Measurements from ENCODE around the gene EDN3.
A peak's percentile ranks its signal among the peaks of the same experiment; 100 is the strongest.

EDN3 gene

GRCh38 chr20:59300333-59301081, at the start of gene EDN3:
EDN3 (plus strand) TSS chr20:59300611; CDS start chr20:59300813, 202 bp downstream.
- no peak for DNase-seq

- DNase-seq: no peak
Measured at GRCh38 chr20:59253325-59253724, 47.1 kb upstream of the EDN3 start.

- peak in 1 of 2 donors; percentile 20 for DNase-seq
Measured at GRCh38 chr20:59253779-59254319, 46.6 kb upstream of the EDN3 start.

- no peak for DNase-seq
Measured at GRCh38 chr20:59255256-59255655, 45.2 kb upstream of the EDN3 start.

- no peak for DNase-seq
Measured at GRCh38 chr20:59258221-59258621, 42.2 kb upstream of the EDN3 start.

GRCh38 chr20:59259946-59260345, 40.5 kb upstream of the EDN3 start:
- no peak for DNase-seq

GRCh38 chr20:59265298-59265697, 35.1 kb upstream of the EDN3 start:
- no peak for DNase-seq

- DNase-seq: no peak
Measured at GRCh38 chr20:59268870-59269269, 31.5 kb upstream of the EDN3 start.

- DNase-seq: no peak
Measured at GRCh38 chr20:59269411-59270025, 30.9 kb upstream of the EDN3 start.

- DNase-seq: no peak
Measured at GRCh38 chr20:59270380-59270779, 30.0 kb upstream of the EDN3 start.

GRCh38 chr20:59273739-59274357, 26.6 kb upstream of the EDN3 start:
- no peak for DNase-seq

- DNase-seq: no peak
Measured at GRCh38 chr20:59276938-59277337, 23.5 kb upstream of the EDN3 start.

- DNase-seq: no peak
Measured at GRCh38 chr20:59284470-59284869, 15.9 kb upstream of the EDN3 start.

- DNase-seq: no peak
Measured at GRCh38 chr20:59289994-59290393, 10.4 kb upstream of the EDN3 start.

GRCh38 chr20:59291740-59292383, 8.5 kb upstream of the EDN3 start:
- no peak for DNase-seq

- DNase-seq: no peak
Measured at GRCh38 chr20:59295531-59295930, 4.9 kb upstream of the EDN3 start.

- DNase-seq: no peak
Measured at GRCh38 chr20:59297686-59298085, 2.7 kb upstream of the EDN3 start.

GRCh38 chr20:59299945-59300332, 472 bp upstream of the EDN3 start:
- no peak for DNase-seq

- no peak for DNase-seq
Measured at GRCh38 chr20:59301343-59302007, 1.1 kb downstream of the EDN3 start.

GRCh38 chr20:59305908-59306655, 5.7 kb downstream of the EDN3 start:
- no peak for DNase-seq

GRCh38 chr20:59307270-59307669, 6.9 kb downstream of the EDN3 start:
- DNase-seq: no peak

Data from activated CD4-positive, alpha-beta T cell treated with anti-CD3 and anti-CD28 coated beads for 4 hours (primary cell).